PFSK-1 (cell line): ENCODE data around the gene TMEM220.

Source experiments
- FOXP2 ChIP-seq: optimal IDR thresholded peaks from 2 replicates; pipeline ENCODE3; 2011; ENCODE audit warnings: borderline replicate concordance, control low read depth, inconsistent platforms; ENCODE audit not compliant: insufficient read depth; ENCODE audit errors: extremely low read length, extremely low read depth
- POLR2AphosphoS5 ChIP-seq: IDR thresholded peaks from 2 replicates; pipeline ENCODE4 v1.6.1; 2012; ENCODE audit warnings: low read depth, mild to moderate bottlenecking, control low read depth, low read length, moderate library complexity
- REST ChIP-seq, 2 experiments: IDR thresholded peaks; 2 replicates each; pipeline versions ENCODE4 v1.6.1 to v1.8.0; 2011 to 2012; ENCODE audit warnings: low read depth in 2 of 2, low read length in 2 of 2, control low read depth in 1 of 2, inconsistent platforms in 1 of 2, mild to moderate bottlenecking in 1 of 2, moderate library complexity in 1 of 2; ENCODE audit not compliant: insufficient read depth in 1 of 2
- SIN3A ChIP-seq: IDR thresholded peaks from 2 replicates; pipeline ENCODE4 v1.6.1; 2012; ENCODE audit warnings: mild to moderate bottlenecking, low read length, moderate library complexity, borderline replicate concordance; ENCODE audit not compliant: insufficient read depth
- TAF1 ChIP-seq: IDR thresholded peaks from 2 replicates; pipeline ENCODE4 v1.6.1; 2012; ENCODE audit warnings: low read length, control low read depth, borderline replicate concordance; ENCODE audit not compliant: insufficient read depth

TMEM220 gene

GRCh38 chr17:10772425-10773380 lies 42.9 kb upstream of the TMEM220 start:
- TF ChIP-seq POLR2AphosphoS5 (peak; percentile 41; the same call in 1 of the 2 replicates), SIN3A (no peak), TAF1 (no peak), FOXP2 (no peak), REST (IDR thresholded peaks at IDR 0.05; ENCODE audit: insufficient read depth in 1 of 2, low read depth in 2 of 2, low read length in 2 of 2) (peak in 1 of 2 experiments; percentile 60; a peak in 1 of 4 replicates)

- TF ChIP-seq TAF1: no peak
Measured at GRCh38 chr17:10771148-10771547, 41.3 kb upstream of the TMEM220 start.

- TF ChIP-seq POLR2AphosphoS5 (no peak), FOXP2 (no peak), REST (IDR thresholded peaks at IDR 0.05; ENCODE audit: insufficient read depth in 1 of 2, low read depth in 2 of 2, low read length in 2 of 2) (no peak), TAF1 (no peak), SIN3A (no peak)
Measured at GRCh38 chr17:10769840-10770239, 40.0 kb upstream of the TMEM220 start.

GRCh38 chr17:10768750-10769251 lies 39.0 kb upstream of the TMEM220 start:
- TF ChIP-seq POLR2AphosphoS5 (no peak), SIN3A (no peak), TAF1 (no peak), FOXP2 (no peak), REST (IDR thresholded peaks at IDR 0.05; ENCODE audit: insufficient read depth in 1 of 2, low read depth in 2 of 2, low read length in 2 of 2) (no peak)

- TF ChIP-seq POLR2AphosphoS5: no peak
Measured at GRCh38 chr17:10767232-10767631, 37.4 kb upstream of the TMEM220 start.

- TF ChIP-seq REST (IDR thresholded peaks at IDR 0.05; ENCODE audit: insufficient read depth in 1 of 2, low read depth in 2 of 2, low read length in 2 of 2) (no peak), FOXP2 (no peak), TAF1 (no peak), SIN3A (no peak), POLR2AphosphoS5 (no peak)
Measured at GRCh38 chr17:10762037-10762436, 32.2 kb upstream of the TMEM220 start.
